Hepatic stellate cell (primary cell): ENCODE data around the gene PUS3.
"Not testable (repeated sequence)": the region's sequence is repeated elsewhere in the genome, so short reads cannot be mapped to it uniquely, and the experiment has no call there.

Experiments used
- DNase-seq: peaks from one replicate; pipeline ENCODE4 v3.0.0; 2011; ENCODE audit warnings: low spot score

The PUS3 gene

GRCh38 chr11:125871391-125872137, 31.4 kb downstream of the PUS3 start:
- peak; percentile 26 for DNase-seq

GRCh38 chr11:125869521-125869920, 33.5 kb downstream of the PUS3 start:
- no peak for DNase-seq

- not testable (repeated sequence) for DNase-seq
These were observed 37.7 kb downstream of the PUS3 start for GRCh38 chr11:125865354-125865753.

- not testable (repeated sequence) for DNase-seq
These were observed 40.2 kb downstream of the PUS3 start for GRCh38 chr11:125862786-125863185.

- not testable (repeated sequence) for DNase-seq
These were observed 45.3 kb downstream of the PUS3 start for GRCh38 chr11:125857670-125858069.

GRCh38 chr11:125846188-125846587, 56.8 kb downstream of the PUS3 start:
- no peak for DNase-seq
